Epithelial cell of proximal tubule (primary cell): ENCODE results near the gene NPFFR1. TPM values are rescaled to one million over a fixed set of nuclear protein-coding genes. Genes with fewer than 3 reads are reported as not detected.
A peak's percentile ranks its signal among the peaks of the same experiment; 100 is the strongest.

Experiments used
- DNase-seq: peaks from one replicate; pipeline ENCODE4 v3.0.0-alpha.2; 2011; ENCODE audit warnings: low read depth
- H3K4me3 ChIP-seq: 2 replicates; pipeline ENCODE4 v1.5.1; 2011; ENCODE audit warnings: low read depth, mild to moderate bottlenecking, low read length
- total RNA-seq: library from RNA; depleted of rRNA; stranded (reverse); fragments of >200 nt; gene quantifications from 2 replicates; pipeline ENCODE4 v1.2.3, GENCODE V29; 2015
- TF ChIP-seq, protein P1 (sequence below): conservative IDR thresholded peaks from 2 replicates; pipeline ENCODE4 v1.5.1; 2012; ENCODE audit warnings: low read depth, mild to moderate bottlenecking, low read length

Gene NPFFR1
- total RNA-seq, 1 donor from 2014 or later, result not detected

DNA sequence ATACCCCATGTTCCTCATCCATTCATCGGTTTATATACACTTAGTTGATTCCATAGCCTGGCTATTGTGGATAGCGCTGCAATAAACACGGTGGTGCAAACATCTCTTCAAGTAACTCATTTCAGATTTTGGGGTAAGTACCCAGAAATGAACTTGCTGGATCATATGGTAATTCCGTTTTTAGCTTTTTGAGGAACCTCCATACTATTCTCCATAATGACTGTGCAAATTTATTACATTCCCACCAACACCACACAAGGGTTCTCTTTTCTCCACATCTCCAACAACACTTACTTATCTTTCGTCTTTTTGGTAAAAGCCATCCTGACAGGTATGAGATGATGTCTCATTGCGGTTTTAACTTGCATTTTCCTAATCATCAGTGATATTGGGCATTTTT, 3.7 kb downstream of the NPFFR1 start:
- TF ChIP-seq, protein P1, sequence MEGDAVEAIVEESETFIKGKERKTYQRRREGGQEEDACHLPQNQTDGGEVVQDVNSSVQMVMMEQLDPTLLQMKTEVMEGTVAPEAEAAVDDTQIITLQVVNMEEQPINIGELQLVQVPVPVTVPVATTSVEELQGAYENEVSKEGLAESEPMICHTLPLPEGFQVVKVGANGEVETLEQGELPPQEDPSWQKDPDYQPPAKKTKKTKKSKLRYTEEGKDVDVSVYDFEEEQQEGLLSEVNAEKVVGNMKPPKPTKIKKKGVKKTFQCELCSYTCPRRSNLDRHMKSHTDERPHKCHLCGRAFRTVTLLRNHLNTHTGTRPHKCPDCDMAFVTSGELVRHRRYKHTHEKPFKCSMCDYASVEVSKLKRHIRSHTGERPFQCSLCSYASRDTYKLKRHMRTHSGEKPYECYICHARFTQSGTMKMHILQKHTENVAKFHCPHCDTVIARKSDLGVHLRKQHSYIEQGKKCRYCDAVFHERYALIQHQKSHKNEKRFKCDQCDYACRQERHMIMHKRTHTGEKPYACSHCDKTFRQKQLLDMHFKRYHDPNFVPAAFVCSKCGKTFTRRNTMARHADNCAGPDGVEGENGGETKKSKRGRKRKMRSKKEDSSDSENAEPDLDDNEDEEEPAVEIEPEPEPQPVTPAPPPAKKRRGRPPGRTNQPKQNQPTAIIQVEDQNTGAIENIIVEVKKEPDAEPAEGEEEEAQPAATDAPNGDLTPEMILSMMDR, result no peak
- no peak overlapping the region for H3K4me3 ChIP-seq

DNA sequence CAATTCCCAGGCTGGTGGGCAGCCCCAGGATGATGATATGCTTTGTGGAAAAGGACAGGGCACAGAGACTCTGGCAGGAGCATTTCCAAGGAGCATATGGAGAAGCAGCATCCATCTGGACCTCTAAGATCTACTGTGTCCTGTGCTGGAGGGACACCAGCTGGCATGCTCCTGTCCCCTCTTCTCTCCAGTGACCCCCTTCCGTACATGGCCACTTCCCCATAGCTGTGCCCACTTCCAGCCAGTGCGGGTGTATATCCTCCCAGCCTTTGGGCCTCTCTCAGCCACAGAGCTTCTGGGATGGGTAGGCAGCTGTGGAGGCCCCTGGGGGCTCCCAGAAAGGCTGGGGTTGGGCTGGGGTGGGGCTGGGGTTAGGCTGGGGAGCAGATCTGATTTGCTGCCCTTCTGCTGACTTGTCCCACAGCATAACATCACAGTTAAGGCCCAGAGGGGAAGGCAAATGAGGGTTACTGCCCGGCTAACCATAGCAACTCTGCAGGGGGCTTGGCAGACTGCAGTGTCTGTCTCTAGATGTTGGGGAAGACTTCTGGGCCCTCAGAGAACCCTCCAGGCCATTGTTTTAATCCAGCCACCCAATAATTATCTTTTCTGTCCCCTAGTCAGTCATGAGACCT, 6.3 kb downstream of the NPFFR1 start:
- H3K4me3 ChIP-seq, result no peak overlapping the region
- TF ChIP-seq, protein P1, result no peak
- no peak for DNase-seq

More for the DNA sequence above, 3.7 kb downstream of the NPFFR1 start:
- DNase-seq, result no peak

- DNase-seq, result no peak
- no peak overlapping the region for H3K4me3 ChIP-seq
- TF ChIP-seq, protein P1, result no peak
Measured at GRCh38 chr10:70274643-70275042, 9.2 kb downstream of the NPFFR1 start.

DNA sequence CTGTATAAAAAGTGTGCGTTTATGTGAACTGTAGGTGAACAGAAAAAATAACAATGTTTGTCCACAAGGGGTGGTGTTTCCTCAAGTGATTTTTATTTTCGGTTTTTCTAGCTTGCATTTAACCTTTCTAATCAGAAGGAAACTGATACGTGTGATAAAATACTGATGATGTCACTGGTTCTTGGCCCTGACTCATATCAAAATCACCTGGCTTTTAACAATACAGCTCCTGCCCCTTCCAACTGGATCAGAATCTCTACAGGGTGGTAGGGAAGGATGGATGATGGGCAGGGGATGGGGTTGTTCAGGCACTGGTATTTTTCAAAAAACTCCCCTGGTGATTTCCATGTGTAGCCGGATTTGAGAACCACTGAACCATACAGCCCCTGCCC, 10.9 kb downstream of the NPFFR1 start:
- DNase-seq, result no peak
- TF ChIP-seq, protein P1, result peak; percentile 55
- H3K4me3 ChIP-seq, result no peak overlapping the region

- DNase-seq, result no peak
- no peak overlapping the region for H3K4me3 ChIP-seq
- TF ChIP-seq, protein P1, result no peak
Measured at GRCh38 chr10:70271996-70272924, 11.5 kb downstream of the NPFFR1 start.

DNA sequence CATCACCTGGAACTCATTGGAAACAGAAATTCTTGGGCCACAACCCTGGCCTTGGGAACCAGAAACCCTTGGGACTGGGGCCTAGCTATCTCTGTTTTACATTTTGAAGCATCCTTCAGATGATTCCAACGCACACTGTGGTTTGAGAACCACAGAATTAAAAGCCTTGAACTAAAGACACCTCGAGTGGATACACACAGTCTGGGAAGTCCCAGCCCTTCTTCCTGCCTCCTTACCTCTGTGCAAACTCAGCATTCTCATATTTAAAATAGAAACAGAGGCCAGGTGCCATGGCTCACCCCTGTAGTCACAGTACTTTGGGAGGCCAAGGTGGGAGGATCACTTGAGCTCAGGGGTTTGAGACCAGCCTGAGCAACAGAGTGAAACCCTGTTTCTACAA, 12.9 kb downstream of the NPFFR1 start:
- TF ChIP-seq, protein P1, result no peak
- DNase-seq, result no peak
- H3K4me3 ChIP-seq, result no peak overlapping the region
